HG02852 (cell line): ENCODE results near the gene PHAX.
"Not testable (repeated sequence)": the region's sequence is repeated elsewhere in the genome, so short reads cannot be mapped to it uniquely, and the experiment has no call there.

Experiments used
- ATAC-seq: cut with Tn5 transposase; IDR thresholded peaks from one replicate; pipeline ENCODE4 v1.9.1; 2021; ENCODE audit warnings: mild to moderate bottlenecking, moderate library complexity; ENCODE audit not compliant: unreplicated experiment

PHAX gene

GRCh38 chr5:126600631-126601511 is at the start of gene PHAX:
Gene PHAX (plus strand): TSS chr5:126600947. CDS start chr5:126600963, 16 bp downstream.
- peak; percentile 94 for ATAC-seq

GRCh38 chr5:126552614-126553013 is 48.1 kb upstream of the PHAX start:
- no peak for ATAC-seq

- ATAC-seq, result not testable (repeated sequence)
These were observed 45.6 kb upstream of the PHAX start for GRCh38 chr5:126555101-126555500.

- no peak for ATAC-seq
These were observed 38.8 kb upstream of the PHAX start for GRCh38 chr5:126561908-126562307.

GRCh38 chr5:126562823-126563222 is 37.9 kb upstream of the PHAX start:
- ATAC-seq, result peak; percentile 97

- no peak for ATAC-seq
These were observed 32.5 kb upstream of the PHAX start for GRCh38 chr5:126568206-126568755.

GRCh38 chr5:126575644-126576043 is 25.1 kb upstream of the PHAX start:
- no peak for ATAC-seq

GRCh38 chr5:126576974-126577373 is 23.8 kb upstream of the PHAX start:
- ATAC-seq, result no peak

GRCh38 chr5:126577415-126577814 is 23.3 kb upstream of the PHAX start:
- ATAC-seq, result no peak

GRCh38 chr5:126579716-126580115 is 21.0 kb upstream of the PHAX start:
- ATAC-seq, result no peak

GRCh38 chr5:126583761-126584160 is 17.0 kb upstream of the PHAX start:
- no peak for ATAC-seq

GRCh38 chr5:126587551-126588390 is 13.0 kb upstream of the PHAX start:
- no peak for ATAC-seq

GRCh38 chr5:126589536-126590297 is 11.0 kb upstream of the PHAX start:
- no peak for ATAC-seq

- ATAC-seq, result no peak
These were observed 9.2 kb upstream of the PHAX start for GRCh38 chr5:126591549-126591948.

- ATAC-seq, result peak; percentile 86
These were observed 5.8 kb upstream of the PHAX start, which contains the start of gene ALDH7A1 for GRCh38 chr5:126594748-126595485. Gene ALDH7A1 (minus strand): TSS chr5:126595219. CDS start chr5:126595198, 21 bp downstream.

GRCh38 chr5:126595486-126596083 is 5.2 kb upstream of the PHAX start:
- ATAC-seq, result peak; percentile 16

- ATAC-seq, result no peak
These were observed 3.6 kb upstream of the PHAX start for GRCh38 chr5:126597156-126597555.

- ATAC-seq, result no peak
These were observed 1.2 kb upstream of the PHAX start for GRCh38 chr5:126599499-126599898.

- ATAC-seq, result not testable (repeated sequence)
These were observed 646 bp upstream of the PHAX start for GRCh38 chr5:126599971-126600630.
